ENCODE data around the gene DTNBP1. TPM values are rescaled to one million over a fixed set of nuclear protein-coding genes. Genes with fewer than 3 reads are reported as not detected.

DTNBP1 gene
- polyA plus RNA-seq, 2 of the 4 experiments (the other 2 are of a cell fraction): 8.4 to 8.7 TPM

DNA sequence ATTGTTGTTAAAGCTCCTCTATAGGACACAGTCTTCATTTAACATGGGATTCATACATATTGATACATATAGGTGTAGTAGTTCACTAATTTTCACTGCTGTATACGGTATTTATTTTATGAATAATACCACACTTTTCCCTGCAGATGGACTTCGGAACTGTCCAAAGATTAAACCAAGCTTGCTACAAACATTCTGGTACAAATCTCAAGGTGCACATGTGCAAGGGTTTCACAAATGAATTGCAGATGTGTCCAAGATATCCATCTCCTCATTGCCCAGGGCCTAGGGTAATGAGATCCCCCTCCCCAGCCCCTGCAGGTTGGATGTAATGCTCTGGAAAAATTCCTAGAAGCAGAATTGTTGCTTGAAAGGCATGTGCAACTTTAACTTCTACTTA, 31.4 kb downstream of the DTNBP1 start:
- Histone ChIP-seq H3K4me3 (no peak overlapping the region), H3K27ac (no peak overlapping the region), H3K4me1 (no peaks in the 10 kb centered on the region), H3K4me2 (no peak overlapping the region), H3K9me3 (no peaks in the 10 kb centered on the region)
- 76% methylated on average over 2 of the region's 2 CpGs for WGBS (ENCODE audit: missing lambda C conversion rate)
- ATAC-seq: no peak
- FAIRE-seq: no peak
- no peak for DNase-seq (ENCODE audit: low read depth in 1 of 2, low spot score in 1 of 2)
- TF ChIP-seq, protein P1, sequence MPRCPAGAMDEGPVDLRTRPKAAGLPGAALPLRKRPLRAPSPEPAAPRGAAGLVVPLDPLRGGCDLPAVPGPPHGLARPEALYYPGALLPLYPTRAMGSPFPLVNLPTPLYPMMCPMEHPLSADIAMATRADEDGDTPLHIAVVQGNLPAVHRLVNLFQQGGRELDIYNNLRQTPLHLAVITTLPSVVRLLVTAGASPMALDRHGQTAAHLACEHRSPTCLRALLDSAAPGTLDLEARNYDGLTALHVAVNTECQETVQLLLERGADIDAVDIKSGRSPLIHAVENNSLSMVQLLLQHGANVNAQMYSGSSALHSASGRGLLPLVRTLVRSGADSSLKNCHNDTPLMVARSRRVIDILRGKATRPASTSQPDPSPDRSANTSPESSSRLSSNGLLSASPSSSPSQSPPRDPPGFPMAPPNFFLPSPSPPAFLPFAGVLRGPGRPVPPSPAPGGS (IDR thresholded peaks at IDR 0.05): no peak
- TF ChIP-seq, protein P2, sequence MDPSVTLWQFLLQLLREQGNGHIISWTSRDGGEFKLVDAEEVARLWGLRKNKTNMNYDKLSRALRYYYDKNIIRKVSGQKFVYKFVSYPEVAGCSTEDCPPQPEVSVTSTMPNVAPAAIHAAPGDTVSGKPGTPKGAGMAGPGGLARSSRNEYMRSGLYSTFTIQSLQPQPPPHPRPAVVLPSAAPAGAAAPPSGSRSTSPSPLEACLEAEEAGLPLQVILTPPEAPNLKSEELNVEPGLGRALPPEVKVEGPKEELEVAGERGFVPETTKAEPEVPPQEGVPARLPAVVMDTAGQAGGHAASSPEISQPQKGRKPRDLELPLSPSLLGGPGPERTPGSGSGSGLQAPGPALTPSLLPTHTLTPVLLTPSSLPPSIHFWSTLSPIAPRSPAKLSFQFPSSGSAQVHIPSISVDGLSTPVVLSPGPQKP (IDR thresholded peaks at IDR 0.05; ENCODE audit: low read depth, low read length): no peak
- TF ChIP-seq CEBPB (IDR thresholded peaks at IDR 0.05) (no peak), E2F6 (IDR thresholded peaks at IDR 0.05; ENCODE audit: borderline replicate concordance, low read depth) (no peak), EHMT2 (IDR thresholded peaks at IDR 0.05; ENCODE audit: low read depth) (no peak), FOXS1 (CRISPR knock-in tag; IDR thresholded peaks at IDR 0.05) (no peak), POLR2A (IDR thresholded peaks at IDR 0.05; ENCODE audit: low read length) (no peak), JUNB (IDR thresholded peaks at IDR 0.05) (no peak), ZNF302 (CRISPR knock-in tag; IDR thresholded peaks at IDR 0.05) (no peak), SMC3 (IDR thresholded peaks at IDR 0.05) (no peak), KDM5A (IDR thresholded peaks at IDR 0.05) (no peak), KDM1A (IDR thresholded peaks at IDR 0.05; ENCODE audit: low read depth) (no peak), HOXB5 (CRISPR knock-in tag; IDR thresholded peaks at IDR 0.05) (no peak), GATA3 (IDR thresholded peaks at IDR 0.05; ENCODE audit: borderline replicate concordance) (no peak), EP300 (IDR thresholded peaks at IDR 0.05) (no peak), NPAS2 (CRISPR knock-in tag; IDR thresholded peaks at IDR 0.05; ENCODE audit: borderline replicate concordance) (no peak)
- TF ChIP-seq, protein P3, sequence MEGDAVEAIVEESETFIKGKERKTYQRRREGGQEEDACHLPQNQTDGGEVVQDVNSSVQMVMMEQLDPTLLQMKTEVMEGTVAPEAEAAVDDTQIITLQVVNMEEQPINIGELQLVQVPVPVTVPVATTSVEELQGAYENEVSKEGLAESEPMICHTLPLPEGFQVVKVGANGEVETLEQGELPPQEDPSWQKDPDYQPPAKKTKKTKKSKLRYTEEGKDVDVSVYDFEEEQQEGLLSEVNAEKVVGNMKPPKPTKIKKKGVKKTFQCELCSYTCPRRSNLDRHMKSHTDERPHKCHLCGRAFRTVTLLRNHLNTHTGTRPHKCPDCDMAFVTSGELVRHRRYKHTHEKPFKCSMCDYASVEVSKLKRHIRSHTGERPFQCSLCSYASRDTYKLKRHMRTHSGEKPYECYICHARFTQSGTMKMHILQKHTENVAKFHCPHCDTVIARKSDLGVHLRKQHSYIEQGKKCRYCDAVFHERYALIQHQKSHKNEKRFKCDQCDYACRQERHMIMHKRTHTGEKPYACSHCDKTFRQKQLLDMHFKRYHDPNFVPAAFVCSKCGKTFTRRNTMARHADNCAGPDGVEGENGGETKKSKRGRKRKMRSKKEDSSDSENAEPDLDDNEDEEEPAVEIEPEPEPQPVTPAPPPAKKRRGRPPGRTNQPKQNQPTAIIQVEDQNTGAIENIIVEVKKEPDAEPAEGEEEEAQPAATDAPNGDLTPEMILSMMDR (IDR thresholded peaks at IDR 0.05): no peak
- ChIA-PET POLR2A (no interaction called here), CTCF (interaction anchor here (1.0 kb wide), 1 partner anchor 8 kb away, joined by 3 read pairs; no protein-coding TSS in a partner anchor)

- H3K4me2 ChIP-seq: no peak overlapping the region
- CTCF ChIA-PET: no interaction called here
- ATAC-seq (no peak), DNase-seq (ENCODE audit: low read depth in 1 of 2, low spot score in 1 of 2) (no peak), FAIRE-seq (no peak)
- WGBS (ENCODE audit: missing lambda C conversion rate): 95% methylated on average over 1 of the region's 1 CpG
- H3K4me1 ChIP-seq: no peaks in the 10 kb centered on the region
- TF ChIP-seq POLR2AphosphoS2 (conservative IDR thresholded peaks at IDR 0.05; ENCODE audit: low read length): no peak
- no peak for TF ChIP-seq POLR2A (IDR thresholded peaks at IDR 0.05; ENCODE audit: low read length)
- no peak for TF ChIP-seq EP300 (IDR thresholded peaks at IDR 0.05)
- TF ChIP-seq FOSL2 (IDR thresholded peaks at IDR 0.05): no peak
- TF ChIP-seq FOSL2 (CRISPR knock-in tag; IDR thresholded peaks at IDR 0.05): no peak
- H3K4me3 ChIP-seq: no peak overlapping the region
- H3K27ac ChIP-seq: no peak overlapping the region
- H3K9me3 ChIP-seq: no peaks in the 10 kb centered on the region
- POLR2A ChIA-PET: no interaction called here
Measured at GRCh38 chr6:15630202-15630601, 32.6 kb downstream of the DTNBP1 start.

- DNase-seq (ENCODE audit: low read depth in 1 of 2, low spot score in 1 of 2) (no peak), ATAC-seq (no peak), FAIRE-seq (no peak)
- Histone ChIP-seq H3K27ac (no peak overlapping the region), H3K4me3 (no peak overlapping the region), H3K9me3 (no peaks in the 10 kb centered on the region), H3K4me1 (no peaks in the 10 kb centered on the region), H3K4me2 (no peak overlapping the region)
- ChIA-PET CTCF (no interaction called here), POLR2A (no interaction called here)
- TF ChIP-seq, protein P2 (IDR thresholded peaks at IDR 0.05; ENCODE audit: low read depth, low read length): no peak
- TF ChIP-seq, protein P3 (IDR thresholded peaks at IDR 0.05): no peak
- TF ChIP-seq GATA3 (IDR thresholded peaks at IDR 0.05; ENCODE audit: borderline replicate concordance) (no peak), ZC3H11A (IDR thresholded peaks at IDR 0.05) (no peak), E2F6 (IDR thresholded peaks at IDR 0.05; ENCODE audit: borderline replicate concordance, low read depth) (no peak), EHMT2 (IDR thresholded peaks at IDR 0.05; ENCODE audit: low read depth) (no peak), KDM5A (IDR thresholded peaks at IDR 0.05) (no peak), NFE2L2 (conservative IDR thresholded peaks at IDR 0.05; ENCODE audit: low read length) (no peak), RFX5 (IDR thresholded peaks at IDR 0.05) (no peak), ZFP36 (IDR thresholded peaks at IDR 0.05; ENCODE audit: borderline replicate concordance, partially characterized antibody) (no peak)
- TF ChIP-seq, protein P1 (IDR thresholded peaks at IDR 0.05): no peak
Measured at GRCh38 chr6:15629487-15629886, 33.3 kb downstream of the DTNBP1 start.
